Vagina (tissue), 2 donors: ENCODE results near the gene PRMT9. TPM values are rescaled to one million over a fixed set of nuclear protein-coding genes. Genes with fewer than 3 reads are reported as not detected.

Experiments
- DNase-seq, 2 donors: peaks; one replicate each; pipeline ENCODE4 v3.0.0-alpha.2; 2017; ENCODE audit errors: extremely low spot score in 2 of 2
- H3K27ac ChIP-seq: fragments of 200-600 bp; sonication (generic); one replicate; pipeline ENCODE4 v1.5.1; 2019
- H3K27me3 ChIP-seq: fragments of 200-600 bp; sonication (generic); one replicate; pipeline ENCODE4 v1.5.1; 2019
- H3K36me3 ChIP-seq, 2 donors: fragments of 200-600 bp; sonication (generic); one replicate each; pipeline ENCODE4 v1.5.1; 2017 to 2019
- H3K4me1 ChIP-seq: fragments of 200-600 bp; sonication (generic); one replicate; pipeline ENCODE4 v1.5.1; 2019
- H3K4me3 ChIP-seq, 2 donors: fragments of 200-600 bp; sonication (generic); 1 replicate in 1 of 2; 2 replicates in 1 of 2; pipeline ENCODE4 v1.5.1; 2016 to 2019
- H3K9me3 ChIP-seq: fragments of 200-600 bp; sonication (generic); one replicate; pipeline ENCODE4 v1.5.1; 2019
- CTCF ChIP-seq, 3 experiments: fragments of 450-650 bp in 2 of 3; fragments of 200-600 bp in 1 of 3; sonication (generic) in 1 of 3; IDR thresholded peaks; one replicate each; pipeline ENCODE4 v1.5.1; 2017 to 2019; ENCODE audit warnings: antibody characterized with exemption in 3 of 3, mild to moderate bottlenecking in 2 of 3, moderate library complexity in 2 of 3
- POLR2A ChIP-seq, 2 donors: fragments of 450-650 bp; IDR thresholded peaks; one replicate each; pipeline ENCODE4 v1.6.1; 2017; ENCODE audit warnings: antibody characterized with exemption in 2 of 2, mild to moderate bottlenecking in 2 of 2, moderate library complexity in 2 of 2
- POLR2AphosphoS5 ChIP-seq, 2 donors: sonication (generic); formaldehyde crosslinking; IDR thresholded peaks; one replicate each; pipeline ENCODE4 v1.9.0; 2017; ENCODE audit warnings: antibody characterized with exemption in 2 of 2, mild to moderate bottlenecking in 2 of 2, low read depth in 1 of 2; ENCODE audit not compliant: insufficient read depth in 1 of 2
- intact Hi-C: fragments of 100-400 bp; cut with DNase I; formaldehyde crosslinking; loops from one replicate; pipeline ENCODE4 v1.15.1; 2023
- total RNA-seq: library from RNA; depleted of rRNA; stranded (reverse); fragments of >200 nt; gene quantifications from one replicate; pipeline ENCODE4 v1.2.3, GENCODE V29; 2016

The PRMT9 gene
- total RNA-seq, 1 donor from 2014 or later: 6.9 TPM

- H3K4me3 ChIP-seq: peak overlapping the region; percentile 60 to 72
- peaks cover 11% of the 10 kb centered on the region for H3K4me1 ChIP-seq
- no peak for TF ChIP-seq POLR2A (IDR thresholded peaks at IDR 0.05)
- intact Hi-C loops: no loop called here
- peak overlapping the region; percentile 92 for H3K27ac ChIP-seq
- DNase-seq: no peak
- no peaks in the 10 kb centered on the region for H3K36me3 ChIP-seq
- H3K9me3 ChIP-seq: no peaks in the 10 kb centered on the region
- H3K27me3 ChIP-seq: no peaks in the 10 kb centered on the region
Measured at GRCh38 chr4:147683188-147683591, 773 bp downstream of the PRMT9 start.

- no peaks in the 10 kb centered on the region for H3K9me3 ChIP-seq
- H3K27me3 ChIP-seq: no peaks in the 10 kb centered on the region
- no peak overlapping the region for H3K27ac ChIP-seq
- TF ChIP-seq POLR2AphosphoS5 (IDR thresholded peaks at IDR 0.05; ENCODE audit: insufficient read depth in 1 of 2, low read depth in 1 of 2) (no peak), CTCF (IDR thresholded peaks at IDR 0.05) (no peak), POLR2A (IDR thresholded peaks at IDR 0.05) (no peak)
- DNase-seq: no peak
- peak overlapping the region; percentile 60 to 72 for H3K4me3 ChIP-seq
- intact Hi-C loops: no loop called here
- no peaks in the 10 kb centered on the region for H3K36me3 ChIP-seq
- peaks cover 11% of the 10 kb centered on the region for H3K4me1 ChIP-seq
Measured at GRCh38 chr4:147682755-147683154, 1.2 kb downstream of the PRMT9 start.

- Histone ChIP-seq H3K4me1 (peaks cover 11% of the 10 kb centered on the region), H3K36me3 (no peaks in the 10 kb centered on the region), H3K9me3 (no peaks in the 10 kb centered on the region), H3K4me3 (no peak overlapping the region), H3K27ac (no peak overlapping the region), H3K27me3 (no peaks in the 10 kb centered on the region)
- intact Hi-C loops: no loop called here
- TF ChIP-seq CTCF (IDR thresholded peaks at IDR 0.05) (no peak), POLR2A (IDR thresholded peaks at IDR 0.05) (no peak), POLR2AphosphoS5 (IDR thresholded peaks at IDR 0.05; ENCODE audit: insufficient read depth in 1 of 2, low read depth in 1 of 2) (no peak)
- no peak for DNase-seq
Measured at GRCh38 chr4:147678796-147679549, 5.0 kb downstream of the PRMT9 start.

GRCh38 chr4:147678106-147678505 lies 5.9 kb downstream of the PRMT9 start:
- no peaks in the 10 kb centered on the region for H3K36me3 ChIP-seq
- H3K4me3 ChIP-seq: no peak overlapping the region
- TF ChIP-seq POLR2A (IDR thresholded peaks at IDR 0.05) (no peak), POLR2AphosphoS5 (IDR thresholded peaks at IDR 0.05; ENCODE audit: insufficient read depth in 1 of 2, low read depth in 1 of 2) (no peak), CTCF (IDR thresholded peaks at IDR 0.05) (no peak)
- no peaks in the 10 kb centered on the region for H3K9me3 ChIP-seq
- no peak overlapping the region for H3K27ac ChIP-seq
- H3K27me3 ChIP-seq: no peaks in the 10 kb centered on the region
- intact Hi-C loops: no loop called here
- peaks cover 10% of the 10 kb centered on the region for H3K4me1 ChIP-seq
- no peak for DNase-seq

- DNase-seq: no peak
- Histone ChIP-seq H3K9me3 (no peaks in the 10 kb centered on the region), H3K4me1 (no peaks in the 10 kb centered on the region), H3K36me3 (no peaks in the 10 kb centered on the region), H3K27me3 (no peaks in the 10 kb centered on the region), H3K27ac (no peak overlapping the region), H3K4me3 (no peak overlapping the region)
- intact Hi-C loops: no loop called here
- TF ChIP-seq POLR2AphosphoS5 (IDR thresholded peaks at IDR 0.05; ENCODE audit: insufficient read depth in 1 of 2, low read depth in 1 of 2): no peak
- TF ChIP-seq POLR2A (IDR thresholded peaks at IDR 0.05): no peak
- TF ChIP-seq CTCF (IDR thresholded peaks at IDR 0.05): no peak
Measured at GRCh38 chr4:147674496-147674895, 9.5 kb downstream of the PRMT9 start.
